IMR-90 (cell line): ENCODE measurements around the gene PDILT. TPM values are rescaled to one million over a fixed set of nuclear protein-coding genes. Genes with fewer than 3 reads are reported as not detected.

Experiments used
- ATAC-seq: fragments of 200-7000 bp; cut with Tn5 transposase; 2 replicates; pipeline ENCODE4 v1.9.1; 2020; ENCODE audit warnings: low read depth, mild to moderate bottlenecking, moderate library complexity
- BruUV-seq: library from RNA; stranded (reverse); fragments of 400-500 nt; replicated peaks from 2 replicates; lab custom pipeline; 2021; lab: Mats Ljungman, UMichigan
- CTCF ChIA-PET: fragments of 300-600 bp; formaldehyde crosslinking; extraction: SDS; loops from one replicate; lab custom pipeline; 2021; ENCODE audit warnings: antibody characterized with exemption; lab: Yijun Ruan, JAX
- POLR2A ChIA-PET: fragments of 300-600 bp; sonication (Branson Sonifier 250); formaldehyde crosslinking; loops from one replicate; lab custom pipeline; 2022; ENCODE audit warnings: antibody characterized with exemption; ENCODE audit not compliant: unreplicated experiment; lab: Charles Lee
- DNase-seq: peaks from one replicate; pipeline ENCODE4 v3.0.0; 2013
- H2AFZ ChIP-seq: replicated peaks from 2 replicates; pipeline ENCODE3; 2013; ENCODE audit warnings: low read length, mild to moderate bottlenecking; ENCODE audit not compliant: poor library complexity
- H2AK5ac ChIP-seq: 2 replicates; pipeline ENCODE4 v1.6.1; 2013; ENCODE audit warnings: low read depth, low read length, inconsistent platforms
- H2AK9ac ChIP-seq: replicated peaks from 2 replicates; pipeline ENCODE3; 2013; ENCODE audit warnings: mild to moderate bottlenecking, low read depth, low read length, moderate library complexity; ENCODE audit not compliant: poor library complexity
- H2BK120ac ChIP-seq: 2 replicates; pipeline ENCODE4 v1.6.1; 2013; ENCODE audit warnings: low read depth, low read length, inconsistent platforms
- H2BK15ac ChIP-seq: 3 replicates; pipeline ENCODE4 v1.6.1; 2013; ENCODE audit warnings: low read depth, low read length, inconsistent platforms
- H2BK20ac ChIP-seq: 2 replicates; pipeline ENCODE4 v1.6.1; 2013; ENCODE audit warnings: low read depth, mild to moderate bottlenecking, inconsistent platforms, low read length, moderate library complexity
- H2BK5ac ChIP-seq: 2 replicates; pipeline ENCODE4 v1.6.1; 2013; ENCODE audit warnings: mild to moderate bottlenecking, low read depth, low read length, inconsistent platforms; ENCODE audit not compliant: poor library complexity, severe bottlenecking
- H3K14ac ChIP-seq: replicated peaks from 2 replicates; pipeline ENCODE4 v1.6.1; 2013; ENCODE audit warnings: low read depth, low read length, inconsistent platforms
- H3K18ac ChIP-seq: 2 replicates; pipeline ENCODE4 v1.6.1; 2013; ENCODE audit warnings: low read depth, low read length, control low read depth
- H3K23ac ChIP-seq: 2 replicates; pipeline ENCODE4 v1.6.1; 2013; ENCODE audit warnings: low read depth, low read length, inconsistent platforms
- H3K27ac ChIP-seq: 2 replicates; pipeline ENCODE4 v1.5.1; 2013; ENCODE audit warnings: mild to moderate bottlenecking, control low read depth, low read length; ENCODE audit not compliant: insufficient read depth
- H3K27me3 ChIP-seq: 2 replicates; pipeline ENCODE4 v1.6.1; 2013; ENCODE audit warnings: low read length; ENCODE audit not compliant: control insufficient read depth, insufficient read depth
- H3K36me3 ChIP-seq: 2 replicates; pipeline ENCODE4 v1.6.1; 2013; ENCODE audit warnings: low read length, mixed read lengths; ENCODE audit not compliant: control insufficient read depth, insufficient read depth
- H3K4ac ChIP-seq: 2 replicates; pipeline ENCODE4 v1.6.1; 2013; ENCODE audit warnings: low read depth, low read length, inconsistent platforms
- H3K4me1 ChIP-seq: 2 replicates; pipeline ENCODE4 v1.6.1; 2013; ENCODE audit warnings: low read length, mixed read lengths; ENCODE audit not compliant: control insufficient read depth, insufficient read depth
- H3K4me2 ChIP-seq: 2 replicates; pipeline ENCODE4 v1.6.1; 2013; ENCODE audit warnings: low read depth, mild to moderate bottlenecking, control low read depth, low read length, moderate library complexity
- H3K4me3 ChIP-seq: 2 replicates; pipeline ENCODE4 v1.5.1; 2013; ENCODE audit warnings: low read depth, mild to moderate bottlenecking, control low read depth, low read length, moderate library complexity; ENCODE audit not compliant: insufficient read depth
- H3K56ac ChIP-seq: 2 replicates; pipeline ENCODE4 v1.6.1; 2013; ENCODE audit warnings: low read length, inconsistent platforms; ENCODE audit not compliant: insufficient read depth; ENCODE audit errors: extremely low read depth
- H3K79me1 ChIP-seq, 2 experiments: 2 replicates each; pipeline ENCODE4 v1.6.1; 2013; ENCODE audit warnings: low read length in 2 of 2, inconsistent platforms in 1 of 2, low read depth in 1 of 2
- H3K9ac ChIP-seq: 2 replicates; pipeline ENCODE4 v1.6.1; 2013; ENCODE audit warnings: low read depth, low read length, control low read depth
- H3K9me1 ChIP-seq: 2 replicates; pipeline ENCODE4 v1.6.1; 2013; ENCODE audit warnings: low read length, inconsistent platforms; ENCODE audit not compliant: insufficient read depth
- H3K9me3 ChIP-seq: 2 replicates; pipeline ENCODE4 v1.6.1; 2013; ENCODE audit warnings: low read length; ENCODE audit not compliant: control insufficient read depth, insufficient read depth
- H4K20me1 ChIP-seq: 2 replicates; pipeline ENCODE4 v1.6.1; 2013; ENCODE audit warnings: low read length, inconsistent platforms; ENCODE audit not compliant: insufficient read depth
- H4K5ac ChIP-seq: 2 replicates; pipeline ENCODE4 v1.6.1; 2013; ENCODE audit warnings: mild to moderate bottlenecking, low read depth, low read length, control low read depth
- H4K8ac ChIP-seq, 2 experiments: 2 replicates each; pipeline ENCODE4 v1.6.1; 2013; ENCODE audit warnings: low read depth in 2 of 2, low read length in 2 of 2, control low read depth in 1 of 2, inconsistent platforms in 1 of 2
- H4K91ac ChIP-seq: 2 replicates; pipeline ENCODE4 v1.6.1; 2013; ENCODE audit warnings: low read depth, low read length, inconsistent platforms; ENCODE audit not compliant: insufficient read depth
- CEBPB ChIP-seq: IDR thresholded peaks from 2 replicates; pipeline ENCODE4 v1.6.1; 2012; ENCODE audit warnings: low read depth, low read length, improper control_type of control experiment
- CHD1 ChIP-seq: IDR thresholded peaks from 2 replicates; pipeline ENCODE4 v1.6.1; 2012; ENCODE audit warnings: low read depth, low read length, improper control_type of control experiment
- WGBS, 2 experiments: methylation state at CpG; one replicate each; pipeline versions ENCODE4 v1.1.5 to v1.1.7; 2013; ENCODE audit warnings: missing lambda C conversion rate in 2 of 2; ENCODE audit not compliant: insufficient read length in 1 of 2; ENCODE audit errors: extremely low coverage in 2 of 2; 5-methylcytosine and 5-hydroxymethylcytosine counted together
- dilution Hi-C: fragments of 300-500 bp; cut with HindIII; formaldehyde crosslinking; loops from one replicate; pipeline ENCODE4 v1.14.3; 2018; ENCODE audit warnings: low sequenced_read_pairs; ENCODE audit not compliant: unreplicated experiment
- in situ Hi-C: fragments of 300-500 bp; cut with MboI; formaldehyde crosslinking; loops from 3 replicates; pipeline ENCODE4 v1.14.3; 2019; ENCODE audit warnings: low sequenced_read_pairs, inconsistent platforms, mixed read lengths
- intact Hi-C: fragments of 100-400 bp; cut with micrococcal nuclease; formaldehyde crosslinking; loops from 2 replicates; pipeline ENCODE4 v1.10.0; 2022
- polyA plus RNA-seq, 3 experiments: library from polyadenylated mRNA; depleted of rRNA; stranded (reverse); fragments of >200 nt; gene quantifications; 2 replicates each; pipeline ENCODE4 v1.2.3, GENCODE V29; 2012; ENCODE audit warnings: low replicate concordance in 1 of 3
- total RNA-seq: library from RNA; depleted of rRNA; stranded (reverse); fragments of >200 nt; gene quantifications from 2 replicates; pipeline ENCODE4 v1.2.3, GENCODE V29; 2012

PDILT gene
- total and polyA plus RNA-seq, 2 of the 4 experiments (the other 2 are of a cell fraction), result not detected

DNA sequence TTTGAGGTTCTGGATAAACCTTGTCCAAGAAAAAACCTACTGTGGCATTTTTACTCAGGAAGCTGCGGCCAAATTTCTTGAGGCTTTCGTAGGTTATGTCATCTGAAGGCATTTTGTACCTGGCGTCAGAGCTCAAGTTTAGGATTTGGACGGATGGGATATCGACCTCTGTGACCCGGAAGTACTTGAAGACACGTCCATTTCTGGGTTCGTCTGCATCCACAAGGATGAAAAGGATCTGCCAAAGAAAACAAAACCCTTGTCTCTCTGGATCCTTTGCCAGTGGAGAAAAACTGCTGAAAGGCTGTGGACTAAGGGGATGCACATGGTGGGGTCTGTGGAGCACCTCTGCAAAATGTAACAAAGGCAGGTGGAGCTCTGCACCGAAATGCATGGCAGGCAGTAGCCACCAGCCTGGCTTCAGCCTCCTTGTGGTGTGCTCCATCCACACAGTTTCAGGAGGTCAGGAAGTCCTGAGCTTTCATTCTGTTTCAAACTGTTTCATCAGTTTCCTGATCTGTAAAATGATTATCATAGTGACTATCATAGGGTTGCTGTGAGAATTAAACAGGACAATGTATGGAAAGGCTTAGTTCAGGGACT is 35.0 kb downstream of the PDILT start:
- no peak overlapping the region for H3K4me3 ChIP-seq
- no peak overlapping the region for H2AK9ac ChIP-seq
- no peak for DNase-seq
- no peak overlapping the region for H4K8ac ChIP-seq
- no peaks in the 10 kb centered on the region for H4K20me1 ChIP-seq
- H3K9me1 ChIP-seq, result no peaks in the 10 kb centered on the region
- H2BK5ac ChIP-seq, result no peak overlapping the region
- H3K27ac ChIP-seq, result no peak overlapping the region
- no peak overlapping the region for H3K14ac ChIP-seq
- no peak overlapping the region for H3K23ac ChIP-seq
- H3K4me1 ChIP-seq, result no peaks in the 10 kb centered on the region
- H4K91ac ChIP-seq, result no peak overlapping the region
- intact Hi-C loops, result no loop called here
- H3K36me3 ChIP-seq, result no peaks in the 10 kb centered on the region
- H2AFZ ChIP-seq, result no peak overlapping the region
- no peak overlapping the region for H2BK15ac ChIP-seq
- H3K79me1 ChIP-seq, result no peaks in the 10 kb centered on the region
- in situ Hi-C loops, result no loop called here
- ATAC-seq, result no peak
- H3K18ac ChIP-seq, result no peak overlapping the region
- H3K4ac ChIP-seq, result no peak overlapping the region
- 52% methylated on average over 5 of the region's 9 CpGs; no CpG with 5 or more reads in 1 of the 2 experiments for whole genome bisulfite sequencing, 2 experiments
- dilution Hi-C loops, result no loop called here
- no peak overlapping the region for H3K9ac ChIP-seq
- no peak overlapping the region for H2BK20ac ChIP-seq
- CTCF ChIA-PET, result interaction anchor here (1.0 kb wide), 1 partner anchor 16 kb away, joined by 3 read pairs; no protein-coding TSS in a partner anchor
- no TSS peak for BruUV-seq
- no peak overlapping the region for H2BK120ac ChIP-seq
- no peaks in the 10 kb centered on the region for H3K27me3 ChIP-seq
- H3K9me3 ChIP-seq, result peaks cover 3% of the 10 kb centered on the region; the same call in 1 of the 2 replicates
- no peak overlapping the region for H3K4me2 ChIP-seq
- H3K56ac ChIP-seq, result no peak overlapping the region
- H2AK5ac ChIP-seq, result no peak overlapping the region
- TF ChIP-seq CHD1, result no peak
- TF ChIP-seq CEBPB, result no peak
- H4K5ac ChIP-seq, result no peak overlapping the region
- POLR2A ChIA-PET, result no interaction called here
